COR-L47 (cell line): ENCODE results near the gene TP53RK.

ENCODE experiments used
- DNase-seq: peaks from one replicate; lab custom pipeline; 2025; lab: John Stamatoyannopoulos, UW

Gene TP53RK

GRCh38 chr20:46660487-46660886 is 28.8 kb downstream of the TP53RK start:
- no peak for DNase-seq

- no peak for DNase-seq
These were observed 31.6 kb downstream of the TP53RK start for GRCh38 chr20:46657618-46658017.

GRCh38 chr20:46657137-46657536 is 32.1 kb downstream of the TP53RK start:
- DNase-seq: no peak

GRCh38 chr20:46652699-46653098 is 36.5 kb downstream of the TP53RK start:
- no peak for DNase-seq

GRCh38 chr20:46651091-46651962 is 37.9 kb downstream of the TP53RK start, which contains the start of gene SLC13A3:
Gene SLC13A3 (minus strand): TSS chr20:46651459. CDS start chr20:46651421, 38 bp downstream.
- DNase-seq: no peak

GRCh38 chr20:46650575-46651090 is 38.6 kb downstream of the TP53RK start:
- DNase-seq: no peak

GRCh38 chr20:46649965-46650542 is 39.2 kb downstream of the TP53RK start:
- DNase-seq: no peak

GRCh38 chr20:46649650-46649949 is 39.6 kb downstream of the TP53RK start:
- DNase-seq: no peak

GRCh38 chr20:46648903-46649649 is 40.2 kb downstream of the TP53RK start:
- no peak for DNase-seq

- no peak for DNase-seq
These were observed 41.8 kb downstream of the TP53RK start for GRCh38 chr20:46647469-46647868.

GRCh38 chr20:46646659-46647380 is 42.4 kb downstream of the TP53RK start:
- no peak for DNase-seq

- no peak for DNase-seq
These were observed 43.1 kb downstream of the TP53RK start for GRCh38 chr20:46646122-46646521.

- no peak for DNase-seq
These were observed 44.5 kb downstream of the TP53RK start for GRCh38 chr20:46644733-46645132.

- no peak for DNase-seq
These were observed 45.1 kb downstream of the TP53RK start for GRCh38 chr20:46644160-46644559.

GRCh38 chr20:46642969-46643343 is 46.3 kb downstream of the TP53RK start:
- no peak for DNase-seq

- no peak for DNase-seq
These were observed 46.8 kb downstream of the TP53RK start for GRCh38 chr20:46642265-46642968.

- DNase-seq: no peak
These were observed 47.8 kb downstream of the TP53RK start for GRCh38 chr20:46641424-46641823.

- DNase-seq: no peak
These were observed 48.5 kb downstream of the TP53RK start for GRCh38 chr20:46640536-46641311.

- DNase-seq: no peak
These were observed 49.2 kb downstream of the TP53RK start for GRCh38 chr20:46640044-46640443.

- no peak for DNase-seq
These were observed 49.7 kb downstream of the TP53RK start for GRCh38 chr20:46639587-46639986.

GRCh38 chr20:46638898-46639274 is 50.4 kb downstream of the TP53RK start:
- no peak for DNase-seq
